MCF 10A (cell line): ENCODE data around the gene ADAM15. TPM values are rescaled to one million over a fixed set of nuclear protein-coding genes. Genes with fewer than 3 reads are reported as not detected.

ENCODE experiments used
- BruUV-seq: library from RNA; stranded (reverse); fragments of 400-500 nt; replicated peaks from 2 replicates; lab custom pipeline; 2021; lab: Mats Ljungman, UMichigan
- CTCF ChIA-PET: fragments of 300-600 bp; sonication (Branson Sonifier 250); formaldehyde crosslinking; extraction: SDS; loops from one replicate; lab custom pipeline; 2021; ENCODE audit warnings: antibody characterized with exemption, inconsistent platforms; lab: Yijun Ruan, JAX
- POLR2A ChIA-PET: fragments of 300-600, 350-650 bp; sonication (Branson Sonifier 250); formaldehyde crosslinking; extraction: SDS; loops from one replicate; lab custom pipeline; 2020; ENCODE audit warnings: antibody characterized with exemption, inconsistent platforms; lab: Yijun Ruan, JAX
- DNase-seq: peaks from one replicate; pipeline ENCODE4 v3.0.0-alpha.2; 2018; ENCODE audit not compliant: unreplicated experiment
- H3K27ac Mint-ChIP-seq: one replicate; pipeline ENCODE4 v1.8.0; 2022; ENCODE audit warnings: mild to moderate bottlenecking, low read depth, mixed read lengths; ENCODE audit not compliant: unreplicated experiment
- H3K27me3 Mint-ChIP-seq: one replicate; pipeline ENCODE4 v1.8.0; 2022; ENCODE audit warnings: mixed read lengths; ENCODE audit not compliant: insufficient read depth, unreplicated experiment
- H3K36me3 Mint-ChIP-seq: one replicate; pipeline ENCODE4 v1.8.0; 2022; ENCODE audit warnings: mild to moderate bottlenecking, moderate library complexity, mixed read lengths; ENCODE audit not compliant: insufficient read depth, unreplicated experiment
- H3K4me1 Mint-ChIP-seq: one replicate; pipeline ENCODE4 v1.8.0; 2022; ENCODE audit warnings: mixed read lengths; ENCODE audit not compliant: insufficient read depth, unreplicated experiment
- H3K4me3 Mint-ChIP-seq: one replicate; pipeline ENCODE4 v1.8.0; 2022; ENCODE audit warnings: mild to moderate bottlenecking, moderate library complexity, mixed read lengths; ENCODE audit not compliant: unreplicated experiment
- H3K9me3 Mint-ChIP-seq: one replicate; pipeline ENCODE4 v1.8.0; 2022; ENCODE audit warnings: mixed read lengths; ENCODE audit not compliant: unreplicated experiment
- CTCF ChIP-seq: fragments of 200-600 bp; IDR thresholded peaks from one replicate; pipeline ENCODE4 v1.8.0; 2022; ENCODE audit warnings: antibody characterized with exemption, mild to moderate bottlenecking; ENCODE audit not compliant: unreplicated experiment
- intact Hi-C: fragments of 100-400 bp; cut with micrococcal nuclease; formaldehyde crosslinking; loops from 2 replicates; pipeline ENCODE4 v1.14.1; 2022
- total RNA-seq: library from RNA; stranded (reverse); gene quantifications from 2 replicates; pipeline ENCODE4 v1.2.3, GENCODE V29; 2022

The ADAM15 gene
- total RNA-seq, 1 experiment from 2014 or later = 385 TPM

GRCh38 chr1:155073377-155074242, 22.5 kb downstream of the ADAM15 start:
- ChIA-PET CTCF (interaction anchor here (0.5 to 3.6 kb wide), 7 partner anchors 13 to 599 kb away, joined by 3 to 27 read pairs (median 3); no protein-coding TSS in a partner anchor), POLR2A (interaction anchor here (0.7 to 5.5 kb wide), 3 partner anchors 9 to 466 kb away, joined by 3 to 41 read pairs (median 6); partner anchors contain the start of gene EFNA4)
- H3K4me1 Mint-ChIP-seq = peaks cover 18% of the 10 kb centered on the region
- peaks cover 18% of the 10 kb centered on the region for H3K36me3 Mint-ChIP-seq
- H3K4me3 Mint-ChIP-seq = no peak overlapping the region
- no peak for TF ChIP-seq CTCF
- H3K27ac Mint-ChIP-seq = no peak overlapping the region
- no peaks in the 10 kb centered on the region for H3K27me3 Mint-ChIP-seq
- H3K9me3 Mint-ChIP-seq = no peaks in the 10 kb centered on the region
- DNase-seq = no peak
- intact Hi-C loops = no loop called here
- no TSS peak for BruUV-seq

- ChIA-PET POLR2A (interaction anchor here (0.6 to 5.5 kb wide), 10 partner anchors 9 to 469 kb away, joined by 3 to 41 read pairs (median 5); partner anchors contain the start of genes ADAM15, EFNA4 and SLC50A1), CTCF (interaction anchor here (1.2 to 3.6 kb wide), 7 partner anchors 9 to 120 kb away, joined by 3 to 29 read pairs (median 13); partner anchors contain the start of genes ADAM15 and PBXIP1)
- no peak for TF ChIP-seq CTCF
- Mint-ChIP-seq H3K36me3 (peaks cover 7% of the 10 kb centered on the region), H3K9me3 (no peaks in the 10 kb centered on the region), H3K4me1 (peaks cover 31% of the 10 kb centered on the region), H3K27ac (no peak overlapping the region), H3K27me3 (peaks cover 16% of the 10 kb centered on the region), H3K4me3 (no peak overlapping the region)
- no TSS peak for BruUV-seq
- DNase-seq = no peak
- intact Hi-C loops = no loop called here
Measured at GRCh38 chr1:155075535-155075934, 24.4 kb downstream of the ADAM15 start.

- POLR2A ChIA-PET = interaction anchor here (0.7 to 5.5 kb wide), 6 partner anchors 8 to 184 kb away, joined by 3 to 41 read pairs (median 5); partner anchors contain the start of genes ADAM15, EFNA4 and SLC50A1
Measured at GRCh38 chr1:155076371-155076770, 25.3 kb downstream of the ADAM15 start.

More at GRCh38 chr1:155076371-155076770, 25.3 kb downstream of the ADAM15 start:
- Mint-ChIP-seq H3K9me3 (no peaks in the 10 kb centered on the region), H3K4me1 (peaks cover 31% of the 10 kb centered on the region), H3K27ac (no peak overlapping the region), H3K27me3 (peaks cover 22% of the 10 kb centered on the region), H3K36me3 (peaks cover 6% of the 10 kb centered on the region), H3K4me3 (no peak overlapping the region)
- no peak for DNase-seq
- intact Hi-C loops = no loop called here
- no TSS peak for BruUV-seq
- TF ChIP-seq CTCF = no peak
- CTCF ChIA-PET = interaction anchor here (0.9 to 3.6 kb wide), 9 partner anchors 8 to 120 kb away, joined by 3 to 29 read pairs (median 9); partner anchors contain the start of genes ADAM15 and PBXIP1
